Ishikawa (cell line): ENCODE measurements around the gene CCDC194.

Experiments
- CEBPB ChIP-seq: IDR thresholded peaks from 2 replicates; pipeline ENCODE4 v1.6.1; 2012
- CREB1 ChIP-seq: IDR thresholded peaks from 2 replicates; pipeline ENCODE4 v1.6.1; 2012; ENCODE audit warnings: low read depth
- EGR1 ChIP-seq: IDR thresholded peaks from 2 replicates; pipeline ENCODE4 v1.6.1; 2012
- EP300 ChIP-seq: IDR thresholded peaks from 2 replicates; pipeline ENCODE4 v1.6.1; 2012; ENCODE audit warnings: borderline replicate concordance
- FOXM1 ChIP-seq: IDR thresholded peaks from 2 replicates; pipeline ENCODE4 v1.6.1; 2012; ENCODE audit warnings: low read depth, borderline replicate concordance
- NFIC ChIP-seq: IDR thresholded peaks from 2 replicates; pipeline ENCODE4 v1.6.1; 2012
- RAD21 ChIP-seq: IDR thresholded peaks from 2 replicates; pipeline ENCODE4 v1.6.1; 2012; ENCODE audit warnings: low read depth
- TAF1 ChIP-seq: IDR thresholded peaks from 2 replicates; pipeline ENCODE4 v1.6.1; 2012; ENCODE audit warnings: low read depth, mild to moderate bottlenecking
- TCF12 ChIP-seq: IDR thresholded peaks from 2 replicates; pipeline ENCODE4 v1.6.1; 2012; ENCODE audit warnings: low read depth
- TEAD4 ChIP-seq: IDR thresholded peaks from 2 replicates; pipeline ENCODE4 v1.6.1; 2012
- YY1 ChIP-seq: IDR thresholded peaks from 2 replicates; pipeline ENCODE4 v1.6.1; 2012; ENCODE audit warnings: low read depth
- ZBTB7A ChIP-seq: IDR thresholded peaks from 2 replicates; pipeline ENCODE4 v1.6.1; 2012; ENCODE audit warnings: low read depth
- TF ChIP-seq, protein P1 (sequence below): IDR thresholded peaks from 2 replicates; pipeline ENCODE4 v1.6.1; 2012
- TF ChIP-seq, protein P2 (sequence below): IDR thresholded peaks from 2 replicates; pipeline ENCODE4 v1.6.1; 2012
- TF ChIP-seq, protein P3 (sequence below): IDR thresholded peaks from 2 replicates; pipeline ENCODE4 v1.6.1; 2012; ENCODE audit warnings: low read depth, mild to moderate bottlenecking

CCDC194 gene

DNA sequence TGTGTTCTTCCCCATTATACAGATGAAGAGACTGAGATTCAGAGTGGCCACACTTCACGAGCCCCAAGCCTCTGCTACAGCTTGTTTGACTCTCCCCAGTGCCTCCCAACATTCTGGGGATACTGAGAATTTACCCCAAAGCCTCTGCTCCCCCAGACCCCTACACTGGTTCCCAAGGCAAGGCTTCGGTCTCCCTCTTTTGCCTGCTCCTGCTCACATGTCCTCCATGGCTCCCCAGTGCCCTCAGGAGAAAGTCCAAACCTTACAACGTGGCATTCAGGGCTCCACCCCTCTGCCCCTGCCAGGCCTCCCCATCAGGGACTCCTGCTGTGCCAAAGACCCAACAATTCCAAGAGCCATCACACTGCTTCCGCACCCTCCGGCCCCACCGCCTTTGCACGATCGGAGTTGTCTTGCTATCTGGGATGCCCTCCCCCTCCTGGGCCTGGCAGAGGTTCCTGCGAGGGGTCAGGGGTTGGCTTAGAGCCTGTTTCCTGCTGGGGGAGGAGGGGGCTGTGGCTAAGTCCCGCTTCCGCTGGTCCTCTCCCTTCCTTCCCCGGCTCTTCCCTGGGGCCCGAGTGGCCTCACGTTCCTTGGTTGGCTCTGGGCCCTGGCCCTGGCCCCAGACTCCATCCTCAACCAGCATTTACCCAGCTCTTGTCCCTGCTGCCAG, 41.3 kb downstream of the CCDC194 start:
- TF ChIP-seq YY1 (no peak), TAF1 (no peak), TEAD4 (no peak), ZBTB7A (no peak)

DNA sequence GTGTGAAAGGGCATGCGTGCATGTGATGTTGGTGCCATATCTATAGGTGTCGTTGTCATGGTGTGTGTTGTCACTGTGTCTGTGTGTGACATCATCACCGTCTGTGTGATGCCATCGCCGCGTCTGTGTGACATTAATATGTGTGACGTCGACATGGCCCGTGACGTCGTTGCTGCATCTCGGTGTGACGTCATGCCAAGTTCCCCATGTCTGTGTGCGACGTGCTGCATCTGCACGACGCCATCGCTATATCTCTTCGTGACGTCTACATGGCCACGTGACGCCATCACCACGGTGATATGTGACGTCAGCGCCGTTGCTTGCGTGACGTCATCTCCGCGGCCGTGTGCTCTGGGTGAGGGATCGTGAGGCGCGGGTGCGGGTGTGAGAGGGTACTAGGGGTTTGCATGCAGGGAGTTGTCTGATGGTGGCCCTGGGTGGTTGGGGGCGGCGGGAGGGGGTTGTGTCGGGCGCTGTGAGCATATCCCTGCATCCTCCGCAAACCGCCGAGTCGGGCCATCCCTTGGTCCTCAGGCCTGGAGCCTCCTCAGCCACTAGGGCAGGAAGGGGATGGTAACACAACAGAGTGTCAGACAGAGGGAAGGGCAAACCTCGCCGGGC, 42.1 kb downstream of the CCDC194 start:
- TF ChIP-seq NFIC (no peak), TEAD4 (no peak), TAF1 (no peak), FOXM1 (no peak), RAD21 (no peak), ZBTB7A (no peak), TCF12 (no peak), YY1 (no peak), CREB1 (peak; percentile 78), EP300 (no peak), EGR1 (no peak), CEBPB (no peak)
- TF ChIP-seq, protein P1, sequence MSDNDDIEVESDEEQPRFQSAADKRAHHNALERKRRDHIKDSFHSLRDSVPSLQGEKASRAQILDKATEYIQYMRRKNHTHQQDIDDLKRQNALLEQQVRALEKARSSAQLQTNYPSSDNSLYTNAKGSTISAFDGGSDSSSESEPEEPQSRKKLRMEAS: no peak
- TF ChIP-seq, protein P2, sequence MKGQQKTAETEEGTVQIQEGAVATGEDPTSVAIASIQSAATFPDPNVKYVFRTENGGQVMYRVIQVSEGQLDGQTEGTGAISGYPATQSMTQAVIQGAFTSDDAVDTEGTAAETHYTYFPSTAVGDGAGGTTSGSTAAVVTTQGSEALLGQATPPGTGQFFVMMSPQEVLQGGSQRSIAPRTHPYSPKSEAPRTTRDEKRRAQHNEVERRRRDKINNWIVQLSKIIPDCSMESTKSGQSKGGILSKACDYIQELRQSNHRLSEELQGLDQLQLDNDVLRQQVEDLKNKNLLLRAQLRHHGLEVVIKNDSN: peak; percentile 56; the same call in 1 of the 2 replicates
- TF ChIP-seq, protein P3, sequence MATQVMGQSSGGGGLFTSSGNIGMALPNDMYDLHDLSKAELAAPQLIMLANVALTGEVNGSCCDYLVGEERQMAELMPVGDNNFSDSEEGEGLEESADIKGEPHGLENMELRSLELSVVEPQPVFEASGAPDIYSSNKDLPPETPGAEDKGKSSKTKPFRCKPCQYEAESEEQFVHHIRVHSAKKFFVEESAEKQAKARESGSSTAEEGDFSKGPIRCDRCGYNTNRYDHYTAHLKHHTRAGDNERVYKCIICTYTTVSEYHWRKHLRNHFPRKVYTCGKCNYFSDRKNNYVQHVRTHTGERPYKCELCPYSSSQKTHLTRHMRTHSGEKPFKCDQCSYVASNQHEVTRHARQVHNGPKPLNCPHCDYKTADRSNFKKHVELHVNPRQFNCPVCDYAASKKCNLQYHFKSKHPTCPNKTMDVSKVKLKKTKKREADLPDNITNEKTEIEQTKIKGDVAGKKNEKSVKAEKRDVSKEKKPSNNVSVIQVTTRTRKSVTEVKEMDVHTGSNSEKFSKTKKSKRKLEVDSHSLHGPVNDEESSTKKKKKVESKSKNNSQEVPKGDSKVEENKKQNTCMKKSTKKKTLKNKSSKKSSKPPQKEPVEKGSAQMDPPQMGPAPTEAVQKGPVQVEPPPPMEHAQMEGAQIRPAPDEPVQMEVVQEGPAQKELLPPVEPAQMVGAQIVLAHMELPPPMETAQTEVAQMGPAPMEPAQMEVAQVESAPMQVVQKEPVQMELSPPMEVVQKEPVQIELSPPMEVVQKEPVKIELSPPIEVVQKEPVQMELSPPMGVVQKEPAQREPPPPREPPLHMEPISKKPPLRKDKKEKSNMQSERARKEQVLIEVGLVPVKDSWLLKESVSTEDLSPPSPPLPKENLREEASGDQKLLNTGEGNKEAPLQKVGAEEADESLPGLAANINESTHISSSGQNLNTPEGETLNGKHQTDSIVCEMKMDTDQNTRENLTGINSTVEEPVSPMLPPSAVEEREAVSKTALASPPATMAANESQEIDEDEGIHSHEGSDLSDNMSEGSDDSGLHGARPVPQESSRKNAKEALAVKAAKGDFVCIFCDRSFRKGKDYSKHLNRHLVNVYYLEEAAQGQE: no peak

DNA sequence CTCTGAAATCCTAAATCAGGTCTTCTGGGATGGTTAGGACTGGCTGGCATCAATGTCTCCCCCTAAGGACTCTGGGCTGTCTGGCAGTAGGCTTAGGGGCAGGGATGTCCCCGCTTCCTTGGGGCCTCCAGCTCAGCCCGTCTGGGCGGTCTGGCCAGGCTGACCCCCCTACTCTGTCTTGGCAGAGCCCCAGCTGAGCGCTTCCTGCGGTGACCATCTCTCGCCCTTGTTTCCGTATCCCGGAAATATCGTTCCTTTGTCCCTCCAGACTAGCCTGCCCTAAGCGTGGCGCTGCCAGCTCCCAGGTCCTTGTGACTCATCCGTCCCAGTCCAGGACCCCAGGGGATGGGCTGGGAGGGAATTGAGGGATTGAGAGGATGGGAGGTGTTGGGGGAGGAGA, 45.3 kb downstream of the CCDC194 start:
- no peak for TF ChIP-seq EP300
- TF ChIP-seq, protein P1: no peak
- peak; percentile 47; the same call in 1 of the 2 replicates for TF ChIP-seq ZBTB7A
- no peak for TF ChIP-seq FOXM1
- TF ChIP-seq NFIC: peak; percentile 42; the same call in 1 of the 2 replicates
- TF ChIP-seq EGR1: no peak
- no peak for TF ChIP-seq TAF1
- TF ChIP-seq, protein P2: no peak
- no peak for TF ChIP-seq TCF12
- TF ChIP-seq RAD21: no peak

DNA sequence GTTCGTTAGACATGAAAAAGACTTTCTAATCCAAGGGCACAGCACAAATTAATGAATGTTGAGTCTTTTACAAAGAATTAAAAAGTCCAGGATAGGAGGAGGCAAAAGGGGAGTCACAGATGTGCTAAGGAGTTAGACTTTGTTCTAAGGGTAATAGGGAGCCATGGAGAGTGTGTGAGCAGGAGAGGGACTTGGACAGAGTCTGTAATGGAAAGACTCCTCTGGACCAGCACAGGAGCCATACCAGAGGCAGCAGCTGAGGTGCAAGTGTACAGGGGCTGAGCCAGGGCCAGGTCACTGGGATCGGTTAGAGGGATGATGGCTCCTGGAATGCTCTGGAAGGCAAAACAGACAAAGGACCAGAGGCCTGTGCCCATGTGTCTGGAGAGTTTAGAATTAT, 46.1 kb downstream of the CCDC194 start:
- TF ChIP-seq FOXM1: no peak
- TF ChIP-seq NFIC: no peak
- no peak for TF ChIP-seq TCF12
- TF ChIP-seq, protein P1: no peak
- TF ChIP-seq TAF1: no peak
- TF ChIP-seq, protein P2: no peak
- no peak for TF ChIP-seq CEBPB

DNA sequence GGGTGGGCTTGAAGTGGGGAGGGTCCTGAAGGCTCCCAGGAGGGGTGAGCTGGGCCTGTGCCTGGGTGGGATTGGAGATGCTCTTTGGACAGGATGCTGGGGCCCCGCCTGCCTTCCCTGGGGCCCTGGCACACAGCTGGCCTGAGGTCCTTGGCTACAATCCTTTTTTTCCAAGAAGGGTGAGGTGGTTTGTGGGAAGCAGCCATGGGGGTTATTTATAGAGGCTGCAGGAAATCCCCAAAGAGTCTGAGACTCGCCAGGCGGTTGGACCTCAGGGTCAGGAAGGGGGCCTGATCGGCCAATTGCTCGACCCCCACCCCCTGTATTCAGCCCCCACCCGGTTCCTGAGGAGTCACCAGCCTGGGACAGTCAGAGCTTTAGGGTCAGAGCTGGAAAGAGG, 46.6 kb downstream of the CCDC194 start:
- TF ChIP-seq EP300 (no peak), TEAD4 (no peak), NFIC (no peak), CREB1 (no peak), TAF1 (no peak), RAD21 (no peak), YY1 (no peak), FOXM1 (no peak), TCF12 (no peak), CEBPB (no peak)
- TF ChIP-seq, protein P2: no peak
- TF ChIP-seq, protein P1: no peak

DNA sequence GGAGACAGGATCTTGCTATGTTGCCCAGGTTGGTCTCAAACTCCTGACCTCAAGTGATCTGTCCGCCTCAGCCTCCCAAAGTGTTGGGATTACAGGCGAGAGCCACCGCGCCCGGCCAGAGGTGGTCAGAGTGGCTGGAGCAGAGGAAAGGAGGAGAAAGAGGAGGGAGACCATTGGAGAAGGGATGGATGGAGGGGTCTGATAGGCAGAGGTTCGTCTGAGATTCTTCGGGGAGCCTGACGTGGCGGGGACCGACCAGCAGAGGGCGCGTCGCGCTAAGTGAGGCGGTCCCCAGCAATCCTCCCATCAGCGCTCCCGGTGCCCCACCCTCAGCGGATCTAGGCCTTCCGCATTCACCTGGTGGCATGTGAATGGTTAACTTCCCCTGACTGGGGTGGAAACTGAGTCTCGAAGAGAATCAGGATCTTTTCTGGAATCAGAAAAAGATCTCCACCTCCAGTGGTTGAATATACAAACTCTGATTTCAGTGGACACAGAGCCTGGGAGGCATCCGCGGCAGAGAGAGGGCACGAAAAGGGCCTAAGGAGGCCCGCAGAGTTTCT, 47.8 kb downstream of the CCDC194 start:
- TF ChIP-seq, protein P3: no peak
- TF ChIP-seq, protein P1: 0 out of 2 replicates have a peak, but pooled peaks have one; percentile 12
- TF ChIP-seq EP300: no peak
- no peak for TF ChIP-seq YY1
- TF ChIP-seq CEBPB: no peak
- TF ChIP-seq TEAD4: no peak
- peak; percentile 86 for TF ChIP-seq RAD21
- no peak for TF ChIP-seq ZBTB7A
- no peak for TF ChIP-seq FOXM1
